ENCODE measurements around the gene PTPN23.

PTPN23 gene

GRCh38 chr3:47370887-47371697 lies 9.7 kb upstream of the PTPN23 start:
- DNase-seq: peak in 1 of 2 donors; percentile 29

GRCh38 chr3:47374587-47374986 lies 6.2 kb upstream of the PTPN23 start:
- DNase-seq: no peak

GRCh38 chr3:47376393-47376792 lies 4.4 kb upstream of the PTPN23 start:
- no peak for DNase-seq

GRCh38 chr3:47377186-47377585 lies 3.6 kb upstream of the PTPN23 start:
- DNase-seq: peak in 1 of 2 donors; percentile 32

GRCh38 chr3:47378869-47379268 lies 2.0 kb upstream of the PTPN23 start:
- no peak for DNase-seq

GRCh38 chr3:47379411-47379899 lies 1.4 kb upstream of the PTPN23 start:
- DNase-seq: no peak

GRCh38 chr3:47380026-47380600 lies 708 bp upstream of the PTPN23 start:
- no peak for DNase-seq

GRCh38 chr3:47381317-47382157 lies 716 bp downstream of the PTPN23 start:
- peak; percentile 85 to 89 for DNase-seq

GRCh38 chr3:47384425-47384824 lies 3.6 kb downstream of the PTPN23 start:
- no peak for DNase-seq

GRCh38 chr3:47385007-47385406 lies 4.2 kb downstream of the PTPN23 start:
- DNase-seq: no peak

- DNase-seq: no peak
These were observed 5.0 kb downstream of the PTPN23 start for GRCh38 chr3:47385796-47386195.

GRCh38 chr3:47392933-47393332 lies 12.1 kb downstream of the PTPN23 start:
- no peak for DNase-seq

GRCh38 chr3:47394140-47394870 lies 13.5 kb downstream of the PTPN23 start:
- DNase-seq: no peak

- no peak for DNase-seq
These were observed 14.1 kb downstream of the PTPN23 start for GRCh38 chr3:47394881-47395280.

- no peak for DNase-seq
These were observed 17.4 kb downstream of the PTPN23 start for GRCh38 chr3:47398228-47398627.

GRCh38 chr3:47399016-47399415 lies 18.2 kb downstream of the PTPN23 start:
- DNase-seq: no peak

GRCh38 chr3:47399531-47400270 lies 18.9 kb downstream of the PTPN23 start:
- peak; percentile 16 to 33 for DNase-seq

- DNase-seq: no peak
These were observed 23.6 kb downstream of the PTPN23 start for GRCh38 chr3:47404431-47404876.

GRCh38 chr3:47404955-47405790 lies 24.4 kb downstream of the PTPN23 start:
- DNase-seq: no peak

- DNase-seq: no peak
These were observed 25.3 kb downstream of the PTPN23 start for GRCh38 chr3:47405820-47406761.

Data from inflammatory macrophage treated with lipopolysaccharide for 1 hour (primary cell).